Esophagus mucosa (tissue), 1 donor: ENCODE measurements around the gene RUNX1. TPM values are rescaled to one million over a fixed set of nuclear protein-coding genes. Genes with fewer than 3 reads are reported as not detected.

Experiments used
- ATAC-seq: fragments of 200-7000 bp; cut with Tn5 transposase; one replicate; pipeline ENCODE4 v1.9.1; 2020
- total RNA-seq: library from RNA; stranded (reverse); gene quantifications from one replicate; pipeline ENCODE4 v1.2.4, GENCODE V29; 2023
- donor health status: DM: yes; HTN: yes; CAD: no.

RUNX1 gene
- total RNA-seq, 1 donor from 2014 or later = 18.3 TPM

- peak; percentile 74 for ATAC-seq
Observed at GRCh38 chr21:34845521-34846451, 203.3 kb downstream of the RUNX1 start.

- no peak for ATAC-seq
Observed at GRCh38 chr21:34844924-34845238, 204.2 kb downstream of the RUNX1 start.

- ATAC-seq = peak; percentile 64
Observed at GRCh38 chr21:34844013-34844923, 204.8 kb downstream of the RUNX1 start.

- no peak for ATAC-seq
Observed at GRCh38 chr21:34843562-34843961, 205.5 kb downstream of the RUNX1 start.

- ATAC-seq = no peak
Observed at GRCh38 chr21:34841154-34841553, 207.9 kb downstream of the RUNX1 start.

GRCh38 chr21:34840693-34841092, 208.4 kb downstream of the RUNX1 start:
- no peak for ATAC-seq

GRCh38 chr21:34838956-34839820, 209.9 kb downstream of the RUNX1 start:
- no peak for ATAC-seq

GRCh38 chr21:34836933-34837505, 212.1 kb downstream of the RUNX1 start:
- no peak for ATAC-seq

- ATAC-seq = peak; percentile 33
Observed at GRCh38 chr21:34836103-34836932, 212.8 kb downstream of the RUNX1 start.

- no peak for ATAC-seq
Observed at GRCh38 chr21:34835526-34835925, 213.6 kb downstream of the RUNX1 start.

GRCh38 chr21:34834852-34835501, 214.1 kb downstream of the RUNX1 start:
- no peak for ATAC-seq

- ATAC-seq = peak; percentile 11
Observed at GRCh38 chr21:34834290-34834689, 214.8 kb downstream of the RUNX1 start.

GRCh38 chr21:34833465-34833864, 215.6 kb downstream of the RUNX1 start:
- no peak for ATAC-seq

- ATAC-seq = no peak
Observed at GRCh38 chr21:34830386-34831170, 218.5 kb downstream of the RUNX1 start.

GRCh38 chr21:34827445-34828235, 221.5 kb downstream of the RUNX1 start:
- no peak for ATAC-seq

- no peak for ATAC-seq
Observed at GRCh38 chr21:34826836-34827235, 222.3 kb downstream of the RUNX1 start.

GRCh38 chr21:34825948-34826548, 223.1 kb downstream of the RUNX1 start:
- ATAC-seq = no peak

- ATAC-seq = no peak
Observed at GRCh38 chr21:34825101-34825500, 224.0 kb downstream of the RUNX1 start.
